Pulmonary artery endothelial cell (primary cell): ENCODE measurements around the gene FNDC4. TPM values are rescaled to one million over a fixed set of nuclear protein-coding genes. Genes with fewer than 3 reads are reported as not detected.

Experiments
- total RNA-seq: library from RNA; depleted of rRNA; stranded (reverse); fragments of >200 nt; gene quantifications from 2 replicates; pipeline ENCODE4 v1.2.3, GENCODE V29; 2014

The FNDC4 gene
- total RNA-seq, 1 donor from 2014 or later = 47.0 TPM

Other genes with a start within 250 kb of the FNDC4 start
- 0.11 TPM in 1 of 2 replicates, not detected in the other for gene SLC30A3, start 232.2 kb downstream of the FNDC4 start, total RNA-seq
- not detected in 2 replicates for gene DNAJC5G, start 219.8 kb downstream of the FNDC4 start, total RNA-seq
- gene TRIM54, start 212.8 kb downstream of the FNDC4 start, total RNA-seq = not detected in 2 replicates
- gene UCN, start 186.8 kb downstream of the FNDC4 start, total RNA-seq = 0.20 and 0.39 TPM in 2 replicates
- gene MPV17, start 172.1 kb downstream of the FNDC4 start, total RNA-seq = 38.8 and 43.0 TPM in 2 replicates
- 24.5 and 26.9 TPM in 2 replicates for gene GTF3C2, start 138.4 kb downstream of the FNDC4 start, total RNA-seq
- 36.6 and 44.7 TPM in 2 replicates for gene EIF2B4, start 124.9 kb downstream of the FNDC4 start, total RNA-seq
- gene SNX17, start 124.6 kb downstream of the FNDC4 start, total RNA-seq = 142 and 184 TPM in 2 replicates
- gene ZNF513, start 114.5 kb downstream of the FNDC4 start, total RNA-seq = 8.9 and 9.5 TPM in 2 replicates
- gene PPM1G, start 85.6 kb downstream of the FNDC4 start, total RNA-seq = 174 and 225 TPM in 2 replicates
- gene NRBP1, start 66.6 kb downstream of the FNDC4 start, total RNA-seq = 122 and 137 TPM in 2 replicates
- not detected in 2 replicates for gene KRTCAP3, start 52.8 kb downstream of the FNDC4 start, total RNA-seq
- 27.5 and 30.3 TPM in 2 replicates for gene IFT172, start 5.5 kb downstream of the FNDC4 start, total RNA-seq
- 7.5 and 7.8 TPM in 2 replicates for gene GCKR, start 1.6 kb upstream of the FNDC4 start, total RNA-seq
- gene ZNF512, start 87.8 kb upstream of the FNDC4 start, total RNA-seq = 26.6 and 36.9 TPM in 2 replicates
- gene CCDC121, start 133.8 kb upstream of the FNDC4 start, total RNA-seq = 1.7 and 2.2 TPM in 2 replicates
- 54.9 and 68.2 TPM in 2 replicates for gene GPN1, start 133.8 kb upstream of the FNDC4 start, total RNA-seq
- gene SUPT7L, start 168.4 kb upstream of the FNDC4 start, total RNA-seq = 9.6 and 14.9 TPM in 2 replicates
- gene SLC4A1AP, start 168.7 kb upstream of the FNDC4 start, total RNA-seq = 30.3 and 49.5 TPM in 2 replicates